GM21737 (cell line): ENCODE measurements around the gene ZNF512B.
"Not testable (repeated sequence)": the region's sequence is repeated elsewhere in the genome, so short reads cannot be mapped to it uniquely, and the experiment has no call there.

Experiments used
- ATAC-seq: cut with Tn5 transposase; IDR thresholded peaks from one replicate; pipeline ENCODE4 v1.9.1; 2021; ENCODE audit warnings: mild to moderate bottlenecking, moderate library complexity; ENCODE audit not compliant: unreplicated experiment

The ZNF512B gene

GRCh38 chr20:63935447-63935846, 34.3 kb downstream of the ZNF512B start:
- ATAC-seq = no peak

DNA sequence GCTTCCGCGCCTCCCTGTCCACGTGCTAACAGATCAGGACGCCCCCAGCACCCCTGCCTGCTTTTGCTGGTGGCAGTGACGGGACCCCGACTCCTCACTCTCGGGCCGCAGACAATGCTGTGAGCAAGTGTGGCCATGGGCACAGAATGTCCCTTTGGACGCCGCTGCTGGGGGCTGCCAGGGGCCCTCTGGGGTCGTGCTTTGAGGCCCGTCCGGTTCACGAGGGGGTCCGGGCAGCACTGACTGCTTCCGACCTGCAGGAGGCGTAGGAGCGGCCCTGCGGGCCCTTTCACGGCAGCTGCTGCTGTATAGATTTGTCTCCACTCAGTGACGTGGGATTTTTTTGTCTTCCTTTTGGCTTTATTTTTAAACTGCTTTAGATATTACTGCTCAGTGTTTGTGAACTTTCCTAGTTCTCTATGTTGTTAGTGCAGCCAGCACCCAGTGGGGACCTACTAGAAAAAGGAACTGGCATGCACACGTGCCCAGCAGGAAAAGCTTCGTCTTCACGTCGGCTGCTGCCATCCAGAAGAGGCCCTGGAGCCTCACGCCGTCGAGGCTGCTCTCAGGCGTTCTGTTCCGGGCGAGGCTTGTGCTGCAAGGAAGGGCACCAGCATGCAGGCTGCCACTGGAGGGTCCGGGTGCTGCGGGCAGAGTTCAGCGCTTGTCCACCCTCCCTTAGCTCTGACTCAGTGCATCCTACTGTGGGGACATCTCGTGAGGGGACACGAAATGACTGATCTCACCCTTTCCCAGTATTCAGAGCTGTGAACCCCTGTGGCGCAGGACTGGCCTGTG, 35.3 kb downstream of the ZNF512B start:
- ATAC-seq = no peak

DNA sequence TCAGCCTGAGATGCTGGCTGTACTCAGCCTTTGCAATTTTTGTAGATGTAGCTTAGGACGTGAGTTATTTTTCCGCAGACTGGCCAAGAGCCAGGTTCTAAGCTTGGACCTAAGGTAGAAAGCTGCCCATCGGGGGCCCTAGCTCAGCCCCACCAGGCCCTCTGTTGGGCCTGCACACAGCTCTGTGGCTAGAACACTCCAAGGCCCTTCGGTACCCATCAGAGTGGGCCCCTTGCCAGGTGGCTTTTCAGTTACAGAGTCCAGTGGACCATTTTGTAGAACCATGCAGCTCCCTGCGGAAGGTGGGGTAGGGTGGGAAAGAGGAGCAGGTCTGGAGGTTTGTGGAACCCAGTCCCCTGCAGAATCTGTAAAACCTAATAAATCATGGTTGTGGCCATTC, 36.1 kb downstream of the ZNF512B start:
- no peak for ATAC-seq

DNA sequence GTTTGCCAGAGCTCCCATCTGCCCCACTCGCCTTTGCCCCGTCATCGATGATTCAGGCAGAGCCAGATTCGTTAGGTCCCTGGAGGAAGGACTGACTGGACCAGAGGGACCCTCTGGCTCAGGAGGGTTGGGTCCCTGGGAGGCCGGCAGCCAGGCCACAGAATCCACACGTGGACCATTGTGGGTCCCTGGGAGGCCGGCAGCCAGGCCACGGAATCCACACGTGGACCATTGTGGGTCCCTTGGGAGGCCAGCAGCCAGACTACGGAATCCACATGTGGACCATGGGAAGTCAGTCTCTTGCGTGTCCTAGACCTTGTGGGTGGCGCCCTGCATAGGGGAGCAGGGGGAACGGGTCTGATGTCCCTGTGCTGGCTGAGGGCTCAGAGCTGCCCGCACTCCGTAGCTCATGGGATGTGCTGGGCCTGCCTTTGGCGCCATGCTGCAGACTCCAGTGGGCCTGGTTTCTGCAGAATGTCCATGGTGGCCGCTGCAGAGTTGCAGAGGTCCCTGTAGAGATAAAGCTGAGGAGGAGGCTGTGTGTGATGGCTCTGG, 37.0 kb downstream of the ZNF512B start:
- no peak for ATAC-seq

DNA sequence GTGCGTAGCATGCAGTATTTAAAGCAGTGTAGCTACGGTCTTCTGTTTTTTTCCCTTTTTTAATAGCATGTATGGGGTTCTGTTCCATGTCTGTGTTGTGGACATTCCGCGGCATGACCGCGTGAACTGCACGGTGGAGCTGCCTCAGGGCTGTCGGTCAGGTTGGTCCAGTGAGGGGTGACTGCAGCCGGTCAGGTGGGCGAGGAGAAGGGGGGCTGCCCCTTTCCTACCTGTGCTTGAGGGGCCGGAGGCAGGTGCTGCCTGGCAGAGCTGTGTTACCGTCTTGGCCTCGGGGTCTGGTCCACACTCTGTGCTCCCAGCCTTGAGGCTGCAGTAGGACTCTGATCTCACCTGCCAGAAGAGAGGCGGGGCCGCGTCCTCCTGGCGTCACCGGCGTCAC, 38.0 kb downstream of the ZNF512B start:
- ATAC-seq = no peak

DNA sequence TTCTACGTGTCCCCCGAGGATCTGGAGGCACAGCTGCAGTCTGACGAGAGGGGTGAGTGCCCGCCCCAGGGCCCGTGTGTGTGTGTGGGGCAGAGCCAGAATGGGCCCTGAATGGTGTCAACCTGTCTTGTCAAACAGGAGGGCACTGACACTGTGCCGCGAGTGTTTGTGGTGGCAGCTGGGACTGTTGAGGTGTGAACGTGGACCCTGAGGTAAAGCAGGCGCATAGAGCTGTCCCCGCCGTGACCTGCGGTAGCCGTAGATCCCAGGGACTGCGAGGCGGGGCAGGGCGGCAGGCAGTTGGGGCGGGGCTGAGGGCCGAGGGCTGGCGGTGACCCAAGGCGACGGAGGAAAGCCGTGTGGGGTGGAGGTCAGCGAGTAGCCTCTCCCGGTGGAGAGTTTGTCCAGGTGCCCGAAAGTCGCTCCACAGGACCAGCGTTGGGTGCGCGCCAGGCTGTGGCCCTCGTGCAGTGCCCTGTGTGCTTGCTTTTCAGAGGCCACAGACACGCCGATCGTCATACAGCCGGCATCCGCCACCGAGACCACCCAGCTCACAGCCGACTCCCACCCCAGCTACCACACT, 38.7 kb downstream of the ZNF512B start:
- no peak for ATAC-seq

- not testable (repeated sequence) for ATAC-seq
Observed at GRCh38 chr20:63929473-63929883, 40.3 kb downstream of the ZNF512B start.

- ATAC-seq = no peak
Observed at GRCh38 chr20:63929071-63929470, 40.7 kb downstream of the ZNF512B start.

- ATAC-seq = no peak
Observed at GRCh38 chr20:63926298-63926697, 43.4 kb downstream of the ZNF512B start.

DNA sequence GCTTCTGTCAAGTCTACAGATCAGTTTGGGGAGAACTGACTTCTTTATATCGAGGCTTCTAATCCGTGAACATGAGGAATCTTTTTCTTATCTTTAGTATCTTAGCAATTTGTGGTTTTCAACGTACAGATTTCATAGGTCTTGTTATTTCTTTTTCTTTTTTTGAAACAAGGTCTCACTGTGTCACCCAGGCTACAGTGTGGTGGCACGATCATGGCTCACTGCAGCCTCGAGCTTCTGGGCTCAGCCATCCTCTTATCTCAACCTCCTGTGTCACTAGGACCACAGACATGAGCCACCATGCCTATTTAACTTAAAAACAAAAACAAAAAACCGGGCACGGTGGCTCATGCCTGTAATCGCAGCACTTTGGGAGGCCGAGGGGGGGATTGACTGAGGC, 45.5 kb downstream of the ZNF512B start:
- ATAC-seq = no peak

DNA sequence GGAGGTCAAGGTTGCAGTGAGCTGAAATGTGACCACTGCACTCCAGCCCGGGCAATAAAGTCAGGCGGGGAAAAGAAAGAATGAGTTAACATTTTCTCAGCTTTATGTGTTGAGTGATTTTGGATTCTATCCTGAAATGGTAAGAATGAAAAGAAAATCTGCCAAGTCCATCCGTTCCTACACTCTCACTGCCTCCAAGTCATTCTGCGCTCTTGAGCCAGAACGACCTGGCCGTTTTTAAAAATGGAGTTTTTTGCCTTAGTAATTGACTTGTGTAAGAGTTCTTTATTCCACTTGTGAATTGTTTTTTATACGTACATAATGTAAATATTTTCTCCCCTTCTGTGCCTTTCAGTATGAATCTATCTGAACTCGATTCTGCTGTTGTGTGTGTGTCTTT, 46.1 kb downstream of the ZNF512B start:
- no peak for ATAC-seq

DNA sequence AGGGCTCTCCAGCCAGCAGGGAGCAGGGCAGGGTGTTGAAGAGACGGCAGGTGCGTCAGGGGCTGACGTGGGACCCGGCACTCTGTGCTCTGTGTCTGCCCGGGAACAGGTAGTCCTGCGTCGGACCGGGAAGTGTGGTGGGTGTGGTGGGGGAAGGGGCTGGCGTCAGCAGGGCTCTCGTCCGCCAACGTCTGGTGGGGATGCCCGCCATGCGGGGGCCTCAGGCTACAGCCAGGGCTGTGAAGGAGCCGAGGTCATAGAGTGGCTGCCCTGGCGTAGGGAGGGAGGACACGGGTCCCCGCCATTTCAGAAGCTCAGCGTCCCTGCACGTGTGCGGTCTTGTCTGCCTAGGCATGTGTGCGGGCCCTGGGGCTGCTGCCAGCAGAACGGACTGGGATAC, 49.5 kb downstream of the ZNF512B start:
- ATAC-seq = no peak

DNA sequence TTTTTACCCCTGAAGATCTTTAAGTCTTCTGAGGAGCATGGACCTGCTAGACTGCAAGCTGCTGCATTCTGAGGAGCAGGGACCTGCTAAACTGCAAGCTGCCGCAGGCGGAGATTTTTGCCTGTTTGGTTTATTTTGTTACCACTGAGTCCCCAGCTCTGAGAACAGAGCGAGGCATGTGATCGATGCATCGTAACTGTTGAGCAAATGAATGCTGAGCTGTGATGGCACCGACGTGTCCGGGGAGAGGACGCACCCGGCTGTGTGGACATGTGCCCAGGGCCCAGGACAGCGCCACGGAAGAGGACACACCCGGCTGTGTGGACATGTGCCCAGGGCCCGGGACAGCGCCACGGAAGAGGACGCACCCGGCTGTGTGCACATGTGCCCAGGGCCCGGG, 50.6 kb downstream of the ZNF512B start:
- no peak for ATAC-seq

DNA sequence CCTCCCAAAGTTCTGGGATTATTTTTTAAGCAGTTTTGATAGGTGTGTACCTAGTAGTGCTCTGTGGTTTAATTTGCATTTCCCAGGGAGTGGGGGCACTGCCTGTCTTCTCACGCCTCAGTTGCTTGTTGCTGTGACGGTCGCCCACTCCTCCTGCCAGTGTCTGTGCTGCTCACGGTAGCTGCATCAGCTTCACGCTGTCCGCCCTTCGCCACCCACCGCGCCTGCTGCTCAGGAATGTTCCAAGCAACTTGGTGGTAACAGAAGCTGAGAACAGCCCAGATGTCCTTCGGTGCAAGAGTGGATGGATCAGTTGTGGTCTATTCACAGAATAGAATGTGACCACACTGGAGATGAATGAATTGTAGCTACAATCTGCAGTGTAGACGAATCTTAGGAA, 51.9 kb downstream of the ZNF512B start:
- ATAC-seq = no peak

DNA sequence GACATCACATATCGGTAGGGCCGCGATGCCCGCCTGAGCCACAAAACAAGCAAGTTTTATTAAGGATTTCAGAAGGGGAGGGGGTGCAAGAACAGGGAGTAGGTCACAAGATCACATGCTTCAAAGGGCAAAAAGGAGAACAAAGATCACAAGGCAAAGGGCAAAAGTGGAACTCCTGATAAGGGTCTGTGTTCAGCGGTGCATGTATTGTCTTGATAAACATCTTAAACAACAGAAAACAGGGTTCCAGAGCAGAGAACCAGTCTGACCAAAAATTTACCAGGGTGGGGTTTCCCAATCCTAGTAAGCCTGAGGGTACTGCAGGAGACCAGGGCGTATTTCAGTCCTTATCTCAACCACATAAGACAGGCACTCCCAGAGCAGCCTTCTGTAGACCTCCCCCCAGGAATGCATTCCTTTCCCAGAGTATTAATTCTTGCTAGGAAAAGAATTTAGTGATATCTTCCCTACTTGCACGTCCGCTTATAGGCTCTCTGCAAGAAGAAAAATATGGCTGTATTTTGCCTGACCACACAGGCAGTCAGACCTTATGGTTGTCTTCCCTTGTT, 53.3 kb downstream of the ZNF512B start:
- not testable (repeated sequence) for ATAC-seq

DNA sequence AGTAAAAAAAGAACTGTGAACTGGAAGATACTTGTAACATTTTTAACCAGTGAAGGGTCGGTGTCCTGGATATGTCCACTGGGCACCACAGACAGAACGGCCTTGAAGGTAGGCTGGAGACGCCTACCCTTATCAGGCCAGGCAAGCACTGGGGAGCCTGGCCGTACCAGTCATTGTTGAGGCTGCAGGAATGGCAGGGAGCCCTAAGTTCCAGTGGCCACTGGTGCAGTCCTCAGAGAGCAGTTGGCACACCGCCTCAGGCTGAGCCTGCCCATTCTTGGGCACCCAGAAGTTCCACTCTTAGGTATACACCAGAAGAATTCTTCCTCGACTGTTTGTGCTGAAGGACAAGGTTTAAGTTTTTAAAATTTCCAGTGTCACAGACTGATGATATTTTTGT, 54.3 kb downstream of the ZNF512B start:
- ATAC-seq = no peak

- ATAC-seq = no peak
Observed at GRCh38 chr20:63913768-63914167, 56.0 kb downstream of the ZNF512B start.

GRCh38 chr20:63911176-63911575, 58.6 kb downstream of the ZNF512B start:
- no peak for ATAC-seq

DNA sequence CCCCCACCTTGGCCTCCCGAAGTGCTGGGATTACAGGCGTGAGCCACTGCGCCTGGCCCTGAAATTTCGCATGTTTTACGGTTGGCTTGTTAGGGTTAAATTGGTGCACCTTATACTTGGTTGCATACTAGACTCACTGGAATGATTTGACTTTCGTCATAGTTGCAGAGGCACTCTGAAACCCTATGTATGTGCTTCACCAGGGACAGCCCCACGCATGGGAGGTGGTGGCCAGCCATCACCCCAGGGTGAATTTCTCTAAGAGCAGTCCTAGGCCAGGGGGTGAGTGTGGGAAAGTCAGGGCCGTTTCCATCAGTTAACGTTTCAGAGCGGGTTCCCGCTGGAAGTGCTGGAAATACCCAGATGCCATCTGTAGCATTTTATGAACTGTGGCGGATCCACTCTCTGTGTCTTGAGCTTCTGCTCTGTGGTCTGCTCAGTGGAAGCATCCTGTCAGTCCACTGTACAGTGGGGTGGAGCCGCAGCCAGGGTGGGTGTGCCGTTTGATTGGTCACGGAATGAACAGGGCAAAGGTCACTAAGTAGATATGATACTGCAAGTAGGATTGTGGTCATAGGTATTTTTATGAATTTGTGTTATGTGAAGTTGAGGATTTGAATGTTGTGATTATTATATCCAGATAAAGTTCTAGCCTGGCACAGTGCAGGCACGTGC, 61.6 kb downstream of the ZNF512B start:
- no peak for ATAC-seq
